Right lobe of liver (tissue), 4 donors: ENCODE results near the gene NFATC1.

Experiments used
- POLR2A ChIP-seq: fragments of 450-650 bp; IDR thresholded peaks from one replicate; pipeline ENCODE4 v1.6.1; 2017; ENCODE audit warnings: antibody characterized with exemption, mild to moderate bottlenecking
- TF ChIP-seq, protein P1 (sequence below), 4 donors: fragments of 200-600 bp in 3 of 4; fragments of 450-650 bp in 1 of 4; IDR thresholded peaks; one replicate each; pipeline versions ENCODE4 v1.5.1 to v1.8.0; 2016 to 2022; ENCODE audit warnings: antibody characterized with exemption in 4 of 4, mild to moderate bottlenecking in 2 of 4
- donor health status: DM: no; HTN: no; CAD: no.
- donor health status: DM: no; HTN: no; CAD: no.
- donor health status: DM: no; HTN: yes; CAD: no.

DNA sequence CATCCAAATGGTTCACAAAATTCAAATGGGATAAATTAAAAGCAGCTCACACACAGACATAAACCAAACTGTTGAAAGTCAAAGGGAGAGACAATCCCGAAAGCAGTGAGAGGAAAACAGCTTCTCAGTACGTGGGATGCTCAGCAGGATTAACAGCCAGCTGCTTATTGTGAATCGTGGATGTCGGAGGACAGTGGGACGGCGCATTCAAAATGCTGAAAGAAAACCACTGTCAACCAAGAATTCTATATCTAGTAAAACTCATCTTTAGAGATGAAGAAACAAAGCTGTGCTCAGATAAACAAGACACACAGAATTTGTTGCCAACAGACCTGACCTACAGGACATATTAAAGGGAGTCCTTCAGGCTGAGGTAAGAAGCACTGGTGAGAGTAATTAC, 102.9 kb downstream of the NFATC1 start:
- TF ChIP-seq, protein P1, sequence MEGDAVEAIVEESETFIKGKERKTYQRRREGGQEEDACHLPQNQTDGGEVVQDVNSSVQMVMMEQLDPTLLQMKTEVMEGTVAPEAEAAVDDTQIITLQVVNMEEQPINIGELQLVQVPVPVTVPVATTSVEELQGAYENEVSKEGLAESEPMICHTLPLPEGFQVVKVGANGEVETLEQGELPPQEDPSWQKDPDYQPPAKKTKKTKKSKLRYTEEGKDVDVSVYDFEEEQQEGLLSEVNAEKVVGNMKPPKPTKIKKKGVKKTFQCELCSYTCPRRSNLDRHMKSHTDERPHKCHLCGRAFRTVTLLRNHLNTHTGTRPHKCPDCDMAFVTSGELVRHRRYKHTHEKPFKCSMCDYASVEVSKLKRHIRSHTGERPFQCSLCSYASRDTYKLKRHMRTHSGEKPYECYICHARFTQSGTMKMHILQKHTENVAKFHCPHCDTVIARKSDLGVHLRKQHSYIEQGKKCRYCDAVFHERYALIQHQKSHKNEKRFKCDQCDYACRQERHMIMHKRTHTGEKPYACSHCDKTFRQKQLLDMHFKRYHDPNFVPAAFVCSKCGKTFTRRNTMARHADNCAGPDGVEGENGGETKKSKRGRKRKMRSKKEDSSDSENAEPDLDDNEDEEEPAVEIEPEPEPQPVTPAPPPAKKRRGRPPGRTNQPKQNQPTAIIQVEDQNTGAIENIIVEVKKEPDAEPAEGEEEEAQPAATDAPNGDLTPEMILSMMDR (IDR thresholded peaks at IDR 0.05): no peak
- TF ChIP-seq POLR2A: no peak
